NCI-H1105 (cell line): ENCODE data around the gene FNDC3B.

Experiments used
- DNase-seq: peaks from one replicate; lab custom pipeline; 2025; lab: John Stamatoyannopoulos, UW

The FNDC3B gene

GRCh38 chr3:172260381-172260780, 221.0 kb downstream of the FNDC3B start:
- no peak for DNase-seq

GRCh38 chr3:172261054-172261453, 221.7 kb downstream of the FNDC3B start:
- DNase-seq = no peak

- no peak for DNase-seq
Observed at GRCh38 chr3:172262991-172263608, 223.7 kb downstream of the FNDC3B start.

GRCh38 chr3:172263781-172264486, 224.6 kb downstream of the FNDC3B start:
- no peak for DNase-seq

GRCh38 chr3:172266103-172266502, 226.7 kb downstream of the FNDC3B start:
- no peak for DNase-seq

- DNase-seq = no peak
Observed at GRCh38 chr3:172268425-172268824, 229.0 kb downstream of the FNDC3B start.

GRCh38 chr3:172268868-172269267, 229.5 kb downstream of the FNDC3B start:
- DNase-seq = no peak

- DNase-seq = no peak
Observed at GRCh38 chr3:172270557-172271166, 231.3 kb downstream of the FNDC3B start.

GRCh38 chr3:172271386-172271976, 232.1 kb downstream of the FNDC3B start:
- no peak for DNase-seq

- no peak for DNase-seq
Observed at GRCh38 chr3:172272698-172273097, 233.3 kb downstream of the FNDC3B start.

GRCh38 chr3:172273378-172273777, 234.0 kb downstream of the FNDC3B start:
- DNase-seq = no peak

- no peak for DNase-seq
Observed at GRCh38 chr3:172274906-172275305, 235.5 kb downstream of the FNDC3B start.

GRCh38 chr3:172275586-172275985, 236.2 kb downstream of the FNDC3B start:
- no peak for DNase-seq

GRCh38 chr3:172276103-172276502, 236.7 kb downstream of the FNDC3B start:
- DNase-seq = no peak

GRCh38 chr3:172277151-172277652, 237.8 kb downstream of the FNDC3B start:
- no peak for DNase-seq

GRCh38 chr3:172279191-172279640, 239.8 kb downstream of the FNDC3B start:
- peak; percentile 69 for DNase-seq

- no peak for DNase-seq
Observed at GRCh38 chr3:172279974-172280373, 240.6 kb downstream of the FNDC3B start.

GRCh38 chr3:172280406-172281051, 241.2 kb downstream of the FNDC3B start:
- DNase-seq = no peak

GRCh38 chr3:172281884-172282283, 242.5 kb downstream of the FNDC3B start:
- DNase-seq = no peak

GRCh38 chr3:172282850-172283249, 243.5 kb downstream of the FNDC3B start:
- no peak for DNase-seq

- no peak for DNase-seq
Observed at GRCh38 chr3:172283841-172284357, 244.5 kb downstream of the FNDC3B start.

- no peak for DNase-seq
Observed at GRCh38 chr3:172285844-172286243, 246.5 kb downstream of the FNDC3B start.
